NCI-H460 (cell line): ENCODE measurements around the gene HYLS1. TPM values are rescaled to one million over a fixed set of nuclear protein-coding genes. Genes with fewer than 3 reads are reported as not detected.

Source experiments
- DNase-seq: peaks from one replicate; pipeline ENCODE4 v3.0.0-alpha.2; 2016; ENCODE audit warnings: low read depth; ENCODE audit errors: extremely low read depth
- total RNA-seq: library from RNA; depleted of rRNA; stranded (reverse); fragments of >200 nt; shearing (Covaris generic); gene quantifications from 2 replicates; pipeline ENCODE4 v1.2.3, GENCODE V29; 2014

HYLS1 gene
- total RNA-seq, 1 experiment from 2014 or later = 11.7 TPM

DNA sequence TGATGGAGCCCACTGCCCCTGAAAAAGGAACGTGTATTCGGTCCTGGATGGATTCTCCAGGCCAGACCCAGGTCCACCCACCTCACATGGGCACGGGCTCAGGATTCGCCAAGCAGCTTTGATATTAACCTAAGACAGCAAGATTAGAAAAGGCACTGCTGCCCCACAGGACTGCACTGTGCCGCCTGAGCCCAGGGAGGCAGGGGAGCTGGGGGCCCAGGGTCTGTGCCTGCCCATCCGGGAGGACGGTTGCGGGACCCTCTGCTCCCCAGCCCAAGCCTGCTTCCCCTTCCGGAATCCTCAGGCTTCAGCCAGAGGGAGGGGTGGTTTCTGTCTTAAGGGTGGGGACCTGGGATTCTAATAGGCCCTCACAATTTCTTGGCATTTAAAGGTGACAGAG is 44.8 kb downstream of the HYLS1 start:
- no peak for DNase-seq

- no peak for DNase-seq
Measured at GRCh38 chr11:125933030-125933813, 45.8 kb downstream of the HYLS1 start.

DNA sequence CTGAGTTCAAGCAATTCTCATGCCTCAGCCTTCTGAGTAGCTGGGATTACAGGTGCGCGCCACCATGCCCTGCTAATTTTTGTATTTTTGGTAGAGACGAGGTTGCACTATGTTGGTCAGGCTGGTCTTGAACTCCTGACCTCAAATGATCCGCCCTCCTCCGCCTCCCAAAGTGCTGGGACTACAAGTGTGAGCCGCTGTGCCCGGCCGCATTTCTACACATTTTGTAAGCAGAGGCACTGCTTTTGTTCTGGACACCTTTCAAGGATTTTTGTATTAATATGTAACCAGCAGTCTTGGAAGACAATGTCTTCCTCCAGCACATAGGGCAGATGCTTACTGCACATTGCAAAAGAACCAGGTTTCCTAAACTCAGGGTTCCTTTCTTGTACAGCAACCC is 47.0 kb downstream of the HYLS1 start:
- no peak for DNase-seq

DNA sequence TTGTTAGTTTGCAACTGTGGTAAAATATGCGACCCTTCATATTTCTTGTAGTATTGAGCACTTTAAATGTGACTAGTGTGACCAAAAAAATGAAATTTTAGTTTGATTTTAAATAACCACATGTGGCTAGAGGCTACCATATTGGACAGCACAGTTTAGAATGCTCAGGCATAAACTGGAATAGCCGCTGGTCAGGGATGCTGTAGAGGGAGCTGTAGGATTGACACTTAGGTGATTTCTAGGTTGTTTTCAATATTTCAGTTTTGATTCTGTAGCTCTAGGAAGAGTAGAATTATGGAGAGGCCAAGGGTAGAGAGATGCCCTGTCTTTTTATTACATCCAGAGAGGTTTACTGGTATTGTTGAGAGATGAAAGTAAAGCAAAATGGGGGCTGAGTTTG is 47.6 kb downstream of the HYLS1 start:
- no peak for DNase-seq

GRCh38 chr11:125935618-125936199 is 48.2 kb downstream of the HYLS1 start:
- DNase-seq = no peak

- no peak for DNase-seq
Measured at GRCh38 chr11:125938418-125938817, 51.0 kb downstream of the HYLS1 start.

- no peak for DNase-seq
Measured at GRCh38 chr11:125939081-125939521, 51.6 kb downstream of the HYLS1 start.

DNA sequence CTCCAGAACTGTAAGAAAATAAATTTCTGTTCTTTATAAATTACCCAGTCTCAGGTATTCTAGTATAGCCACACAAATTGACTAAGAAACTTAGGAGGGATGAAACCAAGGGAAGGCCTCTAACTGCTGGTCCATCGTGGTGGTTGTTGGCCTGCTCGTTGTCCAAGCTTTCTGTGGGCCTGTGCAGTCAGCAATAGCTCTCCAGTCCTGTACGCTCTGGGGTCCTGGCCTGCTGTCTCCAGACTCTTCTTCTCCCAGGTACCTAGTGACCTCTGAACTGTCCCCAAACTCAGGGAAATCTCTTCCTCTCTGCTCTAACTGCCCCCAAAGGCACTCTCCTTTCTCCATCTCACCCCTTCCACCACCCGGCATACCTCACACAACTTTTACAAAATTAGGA is 52.7 kb downstream of the HYLS1 start:
- no peak for DNase-seq

DNA sequence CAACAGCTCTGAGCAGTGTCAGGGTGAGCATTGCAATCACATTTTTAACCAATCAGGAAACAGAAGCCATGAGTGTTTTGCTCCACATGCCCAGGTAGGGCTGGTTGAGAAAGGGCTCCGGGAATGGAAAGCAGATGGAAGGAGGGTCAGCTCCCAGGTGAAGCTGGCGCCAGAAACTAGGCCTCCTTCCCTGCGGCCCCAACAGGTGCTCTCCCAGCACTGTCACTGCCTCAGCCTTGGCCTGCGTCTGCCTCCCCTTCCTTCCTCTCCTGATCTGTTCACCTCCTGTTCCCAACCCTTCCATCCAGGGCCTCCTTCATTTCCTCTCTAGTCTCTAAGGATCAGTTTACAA is 53.8 kb downstream of the HYLS1 start:
- DNase-seq = no peak

DNA sequence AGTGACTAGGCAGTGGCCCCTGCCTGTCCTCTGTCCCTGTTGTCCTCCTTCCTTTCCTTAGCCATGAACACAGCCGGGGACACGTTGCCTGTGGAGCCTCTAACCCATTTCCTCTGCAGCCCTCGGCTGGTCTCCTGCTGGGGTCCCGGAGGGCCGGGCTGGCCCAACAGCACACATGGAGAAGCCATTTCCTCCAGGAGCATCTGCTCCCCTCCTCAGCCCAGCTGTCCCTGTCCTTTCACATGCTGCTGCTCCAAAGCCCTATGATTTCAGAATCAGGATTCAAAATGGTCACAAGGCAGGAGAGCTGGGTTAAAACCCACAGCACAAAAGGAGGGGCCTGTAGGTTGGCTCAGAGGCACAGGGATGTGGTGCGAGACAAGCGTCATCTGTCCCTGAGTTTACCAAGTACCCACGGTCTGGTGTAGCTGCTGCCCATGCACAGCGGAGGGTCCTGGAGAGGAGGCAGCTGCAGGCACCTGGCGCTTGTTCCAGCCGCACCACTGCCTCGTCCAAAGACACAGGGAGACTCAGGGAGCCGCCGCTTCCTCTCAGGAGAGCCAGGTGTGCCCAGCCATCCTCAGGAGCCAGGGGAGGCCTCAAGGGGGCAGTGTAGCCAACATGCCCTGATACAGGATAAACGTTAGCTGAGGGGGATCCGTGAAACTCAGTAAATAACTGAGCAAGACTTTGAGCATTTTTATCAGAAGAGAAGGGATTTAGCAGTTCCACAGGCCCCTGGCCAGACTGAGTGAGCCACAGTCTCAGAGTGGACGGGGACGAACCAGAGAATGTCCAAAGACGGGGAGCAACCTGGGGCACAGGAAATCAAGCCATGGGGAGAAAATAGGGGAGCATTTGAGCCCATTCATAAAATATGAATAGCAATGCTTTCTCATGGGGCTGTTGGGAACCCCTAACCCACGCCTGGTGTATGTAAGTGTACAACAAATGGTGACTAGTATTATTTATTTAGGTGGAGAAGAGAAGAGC is 54.4 kb downstream of the HYLS1 start:
- peak; percentile 22 for DNase-seq

DNA sequence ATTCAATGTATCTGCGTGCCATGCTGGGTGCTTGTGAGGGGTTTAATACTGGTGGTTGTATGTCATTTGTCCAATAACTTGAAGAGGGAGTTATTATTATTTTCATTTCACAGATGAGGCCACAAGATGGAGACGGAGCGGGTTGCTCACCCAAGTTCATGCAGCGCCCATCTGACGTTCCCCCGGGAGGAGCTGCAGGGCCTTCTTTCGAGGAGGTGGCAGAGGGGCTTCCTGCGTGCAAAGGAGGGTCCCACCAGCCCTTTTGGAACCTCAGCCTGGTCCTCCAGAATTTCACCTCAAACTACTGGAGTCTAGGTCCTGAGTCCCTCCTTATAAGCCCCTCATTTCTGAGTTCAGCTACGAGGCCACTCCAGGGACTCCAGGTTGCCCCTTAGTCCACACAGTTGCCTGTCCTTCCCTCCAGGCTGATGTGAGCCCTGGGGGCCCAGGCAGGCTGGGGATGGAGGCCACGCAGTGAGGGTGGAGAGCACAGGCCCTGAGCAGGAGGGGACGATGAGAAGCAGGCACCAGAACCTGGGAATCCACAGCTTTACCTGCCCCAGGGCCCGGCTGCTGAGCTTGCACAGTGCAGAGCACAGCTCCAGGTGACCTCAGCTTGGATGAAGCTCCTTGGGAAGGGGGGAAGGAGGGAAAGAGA is 55.4 kb downstream of the HYLS1 start:
- no peak for DNase-seq

GRCh38 chr11:125943661-125944349 is 56.3 kb downstream of the HYLS1 start:
- no peak for DNase-seq

GRCh38 chr11:125944350-125945010 is 57.0 kb downstream of the HYLS1 start:
- no peak for DNase-seq

DNA sequence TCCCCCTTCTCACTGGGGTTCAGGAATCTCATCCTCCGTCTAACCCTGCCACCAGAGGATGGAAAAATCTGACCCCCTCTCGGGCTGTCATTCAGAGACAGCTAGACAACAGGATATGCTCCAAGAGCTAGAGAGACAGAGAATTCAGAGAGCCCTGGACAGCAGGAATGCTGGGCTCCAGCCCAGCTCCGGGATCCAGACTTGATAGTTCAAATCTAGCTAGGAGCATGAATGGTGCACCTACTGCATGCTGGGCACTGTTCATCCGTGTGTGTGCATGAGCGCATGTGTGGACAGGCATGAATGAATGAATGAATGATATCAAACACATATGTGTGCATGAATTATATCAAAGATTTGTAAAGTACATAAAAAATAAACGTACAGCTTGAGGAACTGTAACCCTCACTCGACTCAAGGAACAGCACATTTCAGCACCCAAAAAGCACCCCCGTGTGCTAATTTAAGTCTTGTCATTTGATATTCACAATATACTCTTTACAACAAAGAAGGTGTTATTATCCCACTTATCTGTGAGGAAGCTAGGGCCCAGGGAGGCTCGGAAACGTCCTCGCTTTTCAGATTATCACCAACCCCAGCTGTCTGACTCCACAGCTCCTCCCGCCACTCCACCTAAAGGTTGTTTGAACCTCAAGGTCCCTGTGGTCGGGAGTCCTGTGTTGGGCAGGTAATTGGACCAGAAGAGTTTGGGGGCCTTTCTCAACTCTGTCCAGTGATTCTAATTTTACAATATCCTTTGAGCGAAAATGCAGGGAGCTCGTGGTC is 57.7 kb downstream of the HYLS1 start:
- no peak for DNase-seq

- DNase-seq = no peak
Measured at GRCh38 chr11:125945797-125946520, 58.5 kb downstream of the HYLS1 start, which contains the start of gene VSIG10L2. TSS of gene VSIG10L2 (plus strand) at chr11:125946044. CDS start at chr11:125946056, 12 bp downstream.

DNA sequence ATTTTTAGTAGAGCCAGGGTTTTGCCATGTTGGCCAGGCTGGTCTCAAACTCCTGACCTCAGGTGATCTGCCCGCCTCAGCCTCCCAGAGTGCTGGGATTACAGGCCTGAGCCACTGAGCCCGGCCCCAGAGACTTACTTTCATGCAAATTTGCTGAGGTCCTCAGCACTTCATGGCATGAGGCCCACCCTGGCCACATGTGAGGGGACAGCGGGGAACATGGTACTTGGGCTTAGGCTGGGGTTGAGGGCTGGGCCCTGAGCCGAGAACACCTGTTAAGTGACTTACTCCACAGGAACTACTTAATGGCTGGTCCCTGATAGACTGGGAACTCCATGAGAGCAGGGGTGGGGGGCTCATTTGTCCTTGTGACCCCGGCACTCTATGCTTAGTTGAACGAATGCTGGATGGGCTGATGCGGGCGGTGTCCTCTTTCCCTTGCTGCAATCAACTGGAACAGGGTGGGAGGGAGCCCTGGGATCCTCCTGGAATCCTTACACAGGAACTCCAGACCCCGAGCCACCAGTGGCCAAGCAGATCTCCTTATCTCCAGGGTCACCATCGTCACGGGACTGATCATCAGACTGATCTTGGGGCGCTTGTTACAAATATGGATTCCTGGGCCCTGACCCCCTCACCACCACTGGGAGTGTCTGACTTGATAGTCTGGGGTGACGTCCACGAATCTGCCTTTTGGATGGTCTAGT is 59.4 kb downstream of the HYLS1 start:
- no peak for DNase-seq
